Keratinocyte (primary cell): ENCODE results near the gene PIGW. TPM values are rescaled to one million over a fixed set of nuclear protein-coding genes. Genes with fewer than 3 reads are reported as not detected.
"Not testable (repeated sequence)": the region's sequence is repeated elsewhere in the genome, so short reads cannot be mapped to it uniquely, and the experiment has no call there.

Experiments
- DNase-seq: peaks from one replicate; pipeline ENCODE4 v3.0.0-alpha.2; 2011; ENCODE audit warnings: low read depth, missing footprints, low spot score
- FAIRE-seq: peaks from 2 replicates; lab custom pipeline; 2011; peaks lifted over from hg19 to GRCh38; lab: Jason Lieb, UNC
- H2AFZ ChIP-seq: 2 replicates; pipeline ENCODE4 v1.6.0; 2012; ENCODE audit warnings: low read length, control low read depth, inconsistent platforms; ENCODE audit not compliant: control insufficient read depth
- H3K27ac ChIP-seq: 2 replicates; pipeline ENCODE4 v1.5.1; 2011; ENCODE audit warnings: low read length; ENCODE audit not compliant: control insufficient read depth, insufficient read depth
- H3K27me3 ChIP-seq: 3 replicates; pipeline ENCODE4 v1.6.0; 2011; ENCODE audit warnings: low read length; ENCODE audit not compliant: control insufficient read depth, insufficient read depth; ENCODE audit errors: extremely low read depth
- H3K36me3 ChIP-seq, 2 experiments: 2 replicates in 1 of 2; 3 replicates in 1 of 2; pipeline ENCODE4 v1.5.1; 2011; ENCODE audit warnings: low read length in 2 of 2, mild to moderate bottlenecking in 1 of 2; ENCODE audit not compliant: control insufficient read depth in 2 of 2, insufficient read depth in 2 of 2; ENCODE audit errors: extremely low read depth in 1 of 2
- H3K4me1 ChIP-seq: 3 replicates; pipeline ENCODE4 v1.5.1; 2011; ENCODE audit warnings: low read length; ENCODE audit not compliant: control insufficient read depth, insufficient read depth; ENCODE audit errors: extremely low read depth
- H3K4me2 ChIP-seq: 3 replicates; pipeline ENCODE4 v1.6.0; 2011; ENCODE audit warnings: low read depth, low read length; ENCODE audit not compliant: control insufficient read depth, insufficient read depth; ENCODE audit errors: extremely low read depth
- H3K4me3 ChIP-seq, 3 experiments: fragments of 200-600 bp in 1 of 3; sonication (generic) in 1 of 3; 2 replicates in 2 of 3; 3 replicates in 1 of 3; pipeline ENCODE4 v1.5.1; 2011 to 2016; ENCODE audit warnings: low read length in 3 of 3, mild to moderate bottlenecking in 3 of 3, control low read depth in 2 of 3, inconsistent platforms in 1 of 3, low read depth in 1 of 3, mixed read lengths in 1 of 3, mixed run types in 1 of 3, moderate library complexity in 1 of 3; ENCODE audit not compliant: control insufficient read depth in 2 of 3, insufficient read depth in 2 of 3; ENCODE audit errors: extremely low read depth in 1 of 3
- H3K79me2 ChIP-seq: 2 replicates; pipeline ENCODE4 v1.6.0; 2012; ENCODE audit warnings: low read length; ENCODE audit not compliant: control insufficient read depth, insufficient read depth
- H3K9ac ChIP-seq: 3 replicates; pipeline ENCODE4 v1.6.0; 2011; ENCODE audit warnings: low read length; ENCODE audit not compliant: control insufficient read depth, insufficient read depth; ENCODE audit errors: extremely low read depth
- H3K9me1 ChIP-seq: 3 replicates; pipeline ENCODE4 v1.6.0; 2011; ENCODE audit warnings: low read length; ENCODE audit not compliant: control insufficient read depth, insufficient read depth; ENCODE audit errors: extremely low read depth
- H3K9me3 ChIP-seq: 2 replicates; pipeline ENCODE4 v1.5.1; 2012; ENCODE audit warnings: low read depth, low read length; ENCODE audit not compliant: control insufficient read depth
- H4K20me1 ChIP-seq: 3 replicates; pipeline ENCODE4 v1.6.0; 2011; ENCODE audit warnings: low read length; ENCODE audit not compliant: control insufficient read depth, insufficient read depth; ENCODE audit errors: extremely low read depth
- CTCF ChIP-seq, 3 experiments: IDR thresholded peaks in 1 of 3; conservative IDR thresholded peaks in 1 of 3; optimal IDR thresholded peaks in 1 of 3; 2 replicates in 2 of 3; 3 replicates in 1 of 3; pipeline versions ENCODE3 to v1.5.1; 2011; ENCODE audit warnings: low read length in 3 of 3, mild to moderate bottlenecking in 3 of 3, moderate library complexity in 2 of 3, control low read depth in 1 of 3, inconsistent platforms in 1 of 3; ENCODE audit not compliant: insufficient read depth in 2 of 3; ENCODE audit errors: extremely low read depth in 1 of 3
- EZH2 ChIP-seq: IDR thresholded peaks from one replicate; pipeline ENCODE4 v1.6.1; 2012; ENCODE audit warnings: inconsistent platforms, mild to moderate bottlenecking, low read length, moderate library complexity
- dilution Hi-C: fragments of 300-500 bp; cut with MboI; formaldehyde crosslinking; loops from one replicate; pipeline ENCODE4 v1.7.0; 2020; ENCODE audit warnings: low sequenced_read_pairs; ENCODE audit not compliant: extremely low pct_ligation_motif_present
- polyA plus RNA-seq, 5 experiments: library from polyadenylated mRNA; depleted of rRNA in 3 of 5; stranded (reverse) in 3 of 5; stranded (forward) in 1 of 5; unstranded in 1 of 5; fragments of >200 nt; gene quantifications; 1 replicate in 1 of 5; 2 replicates in 3 of 5; 3 replicates in 1 of 5; pipeline versions ENCODE4 v1.2.1 to v1.2.3, GENCODE V29; 2011 to 2012; ENCODE audit warnings: missing spikeins in 2 of 5, low read depth in 1 of 5, low replicate concordance in 1 of 5

The PIGW gene
- polyA plus RNA-seq, 1 donor (not counting 4 experiments of a cell fraction or from before 2014, with no cell fraction given) = 9.8 TPM

GRCh38 chr17:36507266-36507665, 27.5 kb upstream of the PIGW start:
- Histone ChIP-seq H3K9ac (no peak overlapping the region), H3K9me3 (no peaks in the 10 kb centered on the region), H3K27ac (no peak overlapping the region), H3K36me3 (peaks cover 54 to 81% of the 10 kb centered on the region in 2 experiments), H3K4me2 (no peak overlapping the region), H3K27me3 (no peaks in the 10 kb centered on the region), H4K20me1 (no peaks in the 10 kb centered on the region), H3K79me2 (no peaks in the 10 kb centered on the region), H3K9me1 (no peaks in the 10 kb centered on the region), H3K4me1 (no peaks in the 10 kb centered on the region), H3K4me3 (no peak overlapping the region), H2AFZ (no peak overlapping the region)
- dilution Hi-C loops = no loop called here
- DNase-seq (no peak), FAIRE-seq (no peak)
- no peak for TF ChIP-seq EZH2
- TF ChIP-seq CTCF (optimal IDR thresholded peaks at IDR 0.05 in 1 of 3, IDR thresholded peaks at IDR 0.05 in 1 of 3, conservative IDR thresholded peaks at IDR 0.05 in 1 of 3; ENCODE audit: extremely low read depth in 1 of 3, insufficient read depth in 2 of 3, low read length in 3 of 3) = no peak

- H3K27me3 ChIP-seq, H3K4me3 ChIP-seq, DNase-seq, H3K79me2 ChIP-seq, H3K9ac ChIP-seq, H3K27ac ChIP-seq, H3K4me2 ChIP-seq, H4K20me1 ChIP-seq, dilution Hi-C loops, H2AFZ ChIP-seq, FAIRE-seq, H3K9me3 ChIP-seq, H3K9me1 ChIP-seq, H3K4me1 ChIP-seq: not testable (repeated sequence)
- H3K36me3 ChIP-seq = peaks cover 57 to 80% of the 10 kb centered on the region in 2 experiments
These were observed 26.3 kb upstream of the PIGW start for GRCh38 chr17:36508439-36508838.
